GM18502 (cell line): Measurements from ENCODE around the gene BCAS3.

Experiments used
- ATAC-seq: cut with Tn5 transposase; IDR thresholded peaks from one replicate; pipeline ENCODE4 v1.9.1; 2021; ENCODE audit warnings: mild to moderate bottlenecking; ENCODE audit not compliant: unreplicated experiment, poor library complexity

Gene BCAS3

GRCh38 chr17:61047515-61047914 is 369.9 kb downstream of the BCAS3 start:
- no peak for ATAC-seq

GRCh38 chr17:61048376-61049106 is 370.9 kb downstream of the BCAS3 start:
- no peak for ATAC-seq

DNA sequence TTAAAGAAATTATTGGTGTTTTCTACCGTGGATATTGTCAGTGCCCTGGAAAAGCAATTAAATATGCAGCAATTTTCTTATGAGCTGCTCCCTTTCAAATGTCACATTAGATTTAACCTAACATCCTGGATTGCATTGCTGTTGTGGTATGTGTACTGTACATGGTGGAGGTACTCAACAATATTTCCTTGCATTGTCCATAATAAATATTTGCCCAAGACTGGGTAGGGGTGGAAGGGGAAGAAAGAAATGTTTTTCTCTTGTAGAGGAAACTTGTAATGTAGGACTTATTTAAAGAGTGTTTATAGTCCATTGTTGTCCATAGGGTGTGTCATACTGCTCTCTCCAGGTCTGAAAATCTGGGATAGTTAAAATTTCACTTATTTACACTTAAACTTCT is 375.8 kb downstream of the BCAS3 start:
- no peak for ATAC-seq

GRCh38 chr17:61054436-61054835 is 376.8 kb downstream of the BCAS3 start:
- no peak for ATAC-seq

- ATAC-seq, result no peak
These were observed 379.6 kb downstream of the BCAS3 start for GRCh38 chr17:61057257-61057656.

- no peak for ATAC-seq
These were observed 380.4 kb downstream of the BCAS3 start for GRCh38 chr17:61058066-61058465.

- ATAC-seq, result no peak
These were observed 385.9 kb downstream of the BCAS3 start for GRCh38 chr17:61063528-61063927.

DNA sequence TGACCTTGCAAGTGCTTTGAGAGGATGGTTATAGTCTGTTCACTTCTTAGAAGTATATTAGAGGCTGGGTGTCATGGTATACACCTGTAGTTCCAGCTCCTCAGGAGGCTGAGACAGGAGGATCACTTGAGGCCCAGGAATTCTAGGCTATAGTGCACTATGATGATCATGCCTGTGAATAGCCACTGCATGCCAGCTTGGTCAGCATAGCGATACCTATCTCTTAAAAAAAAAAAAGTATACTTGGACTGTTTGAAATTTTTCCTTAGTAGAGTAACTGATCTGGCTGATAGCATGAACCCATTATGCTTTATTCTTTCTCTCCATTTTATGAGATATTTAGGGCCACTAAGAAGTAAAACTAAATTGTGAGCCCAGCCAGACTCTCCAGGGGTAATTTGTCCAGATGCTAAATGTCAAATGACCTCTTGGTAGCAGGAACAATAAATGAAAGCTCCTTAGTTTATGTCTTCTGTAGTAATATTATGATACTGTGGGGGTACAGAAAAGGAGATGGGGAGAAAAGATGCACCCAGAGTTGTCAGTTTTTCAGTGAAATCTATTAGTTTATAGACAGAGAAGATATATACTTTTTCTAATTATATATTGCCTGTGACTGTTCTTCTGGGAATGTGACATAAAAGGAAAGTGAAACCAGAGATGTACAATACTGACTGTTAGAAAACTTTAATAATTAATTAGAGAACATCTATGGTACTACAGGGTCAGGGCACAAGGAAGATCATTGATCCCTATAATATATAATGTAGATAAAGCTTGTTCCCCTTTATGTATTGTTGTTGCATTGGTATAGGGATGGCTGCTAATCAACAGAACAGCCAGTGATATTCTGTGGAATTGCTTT is 386.7 kb downstream of the BCAS3 start:
- no peak for ATAC-seq

- no peak for ATAC-seq
These were observed 387.7 kb downstream of the BCAS3 start for GRCh38 chr17:61065263-61065773.

DNA sequence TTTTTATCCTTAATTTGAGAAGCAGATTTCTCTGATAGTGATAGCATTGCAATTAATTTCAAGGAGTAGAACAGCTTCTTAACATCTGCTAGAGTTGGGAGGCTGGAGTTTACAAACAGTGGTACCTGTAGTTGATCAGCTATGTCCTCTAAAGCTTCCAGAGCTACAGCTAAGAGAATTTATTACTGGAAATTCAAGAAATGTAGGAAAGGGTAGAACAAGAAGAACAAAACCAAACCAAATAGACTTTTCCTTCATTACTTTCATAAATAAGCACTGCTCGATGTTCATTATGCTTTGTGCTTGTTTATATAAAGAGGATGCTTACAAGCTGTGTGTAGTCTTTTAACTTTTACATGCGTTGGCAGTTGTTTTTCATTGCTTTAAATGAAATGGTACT is 388.4 kb downstream of the BCAS3 start:
- no peak for ATAC-seq

GRCh38 chr17:61070649-61071048 is 393.0 kb downstream of the BCAS3 start:
- no peak for ATAC-seq

- ATAC-seq, result no peak
These were observed 395.0 kb downstream of the BCAS3 start for GRCh38 chr17:61072648-61073047.

DNA sequence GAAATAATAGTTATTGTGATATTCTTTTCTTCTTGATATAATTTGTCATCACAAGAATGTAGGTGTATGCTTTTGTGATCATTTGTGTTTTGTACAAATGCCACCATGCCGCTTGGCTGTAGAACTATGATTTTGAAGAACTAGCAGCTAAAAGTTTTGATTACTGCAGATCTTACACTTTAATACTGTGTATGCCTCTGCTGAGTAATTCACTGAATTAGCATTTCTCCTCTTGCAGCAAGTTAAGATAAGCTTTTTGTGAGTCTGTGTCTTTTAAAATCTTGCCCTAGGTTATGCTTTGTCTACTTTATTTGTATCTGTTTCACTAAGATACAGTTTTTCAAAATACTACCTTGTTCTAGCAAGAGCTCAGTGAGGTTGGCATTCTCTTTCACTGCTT is 395.5 kb downstream of the BCAS3 start:
- ATAC-seq, result no peak

DNA sequence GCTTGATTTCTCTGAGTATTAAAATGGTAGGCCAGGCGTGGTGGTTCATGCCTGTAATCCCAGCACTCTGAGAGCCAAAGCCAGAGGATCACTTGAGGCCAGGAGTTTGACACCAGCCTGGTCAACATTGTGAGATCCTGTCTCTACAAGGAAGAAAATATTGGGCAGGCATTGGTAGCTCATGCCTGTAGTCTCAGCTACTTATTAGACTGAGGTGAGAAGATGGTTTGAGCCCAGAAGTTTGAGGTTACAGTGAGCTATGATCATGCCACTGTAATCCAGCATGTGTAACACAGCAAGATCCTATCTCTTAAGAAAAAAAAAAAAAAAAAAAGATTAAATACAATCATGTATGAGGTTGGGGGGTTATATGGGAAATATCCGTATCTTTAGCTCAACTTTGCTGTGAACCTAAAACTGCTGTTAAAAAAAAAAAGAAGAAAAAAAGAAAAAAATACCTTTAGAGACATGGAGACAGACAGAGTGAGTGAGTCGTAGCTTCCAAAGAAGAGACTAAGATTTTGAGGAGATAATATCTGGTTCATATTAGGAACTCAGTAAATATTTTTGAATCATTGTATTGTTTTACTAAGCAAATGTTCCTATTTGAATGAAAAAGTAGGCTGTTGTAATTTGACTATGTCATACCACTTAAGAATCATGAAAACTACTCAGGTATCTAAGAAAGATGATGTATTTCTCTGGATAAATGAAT is 396.3 kb downstream of the BCAS3 start:
- ATAC-seq, result no peak

DNA sequence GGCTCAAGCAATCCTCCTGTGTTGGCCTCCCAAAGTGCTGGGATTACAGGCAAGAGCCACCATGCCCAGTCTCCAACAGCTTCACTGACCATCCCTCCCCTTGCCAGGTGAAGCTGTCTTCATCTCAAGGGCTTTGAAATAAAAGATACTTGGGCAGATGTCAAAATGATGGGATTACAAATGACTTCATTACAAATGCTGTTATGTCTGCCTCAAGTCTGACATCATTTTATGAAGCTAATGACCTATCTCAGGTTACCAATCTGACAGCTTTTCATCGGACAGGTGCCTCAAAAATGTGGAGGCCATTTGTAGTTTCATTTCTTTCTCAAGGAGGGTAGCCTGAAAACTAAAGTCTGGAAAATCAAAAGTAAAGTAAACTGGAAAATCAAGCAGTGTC is 398.3 kb downstream of the BCAS3 start:
- ATAC-seq, result no peak

GRCh38 chr17:61076621-61077031 is 399.0 kb downstream of the BCAS3 start:
- no peak for ATAC-seq

DNA sequence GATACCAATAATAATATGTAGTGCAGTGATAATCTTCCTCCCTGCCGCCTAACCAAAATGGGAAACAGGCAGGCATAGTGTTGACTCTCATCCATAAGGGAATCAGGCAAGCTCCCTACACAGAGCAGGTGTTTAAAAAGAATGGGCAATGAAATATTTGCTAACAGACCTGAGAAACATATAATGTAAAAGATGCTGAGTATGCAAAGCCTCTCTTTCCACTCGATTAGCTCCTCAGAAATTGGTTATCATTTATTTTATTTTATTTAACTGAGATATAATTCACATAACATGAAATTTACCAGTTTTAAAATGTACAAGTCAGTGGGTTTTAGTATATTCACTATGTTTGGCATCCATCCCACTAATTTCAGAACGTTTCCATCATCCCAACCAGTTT is 404.3 kb downstream of the BCAS3 start:
- no peak for ATAC-seq

GRCh38 chr17:61084260-61084659 is 406.6 kb downstream of the BCAS3 start:
- ATAC-seq, result no peak

DNA sequence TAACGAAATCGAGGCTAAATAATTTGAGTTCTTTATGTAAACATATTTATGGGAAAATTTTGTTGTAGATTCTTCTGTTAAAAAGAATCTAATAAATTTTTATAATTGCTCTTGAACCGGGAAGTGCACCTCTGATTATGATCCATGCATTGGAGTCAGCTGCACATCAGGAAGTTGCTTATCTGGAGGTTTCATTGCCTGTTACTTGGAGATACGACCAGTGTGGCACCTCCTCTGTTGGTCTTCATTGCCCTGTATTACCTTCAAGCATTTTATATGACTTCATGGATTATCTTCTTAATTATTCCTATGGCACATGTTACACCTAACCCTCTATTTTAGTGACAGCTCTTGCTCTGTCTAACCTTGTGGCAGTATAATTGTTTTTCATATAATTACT is 409.4 kb downstream of the BCAS3 start:
- no peak for ATAC-seq

- ATAC-seq, result no peak
These were observed 410.9 kb downstream of the BCAS3 start for GRCh38 chr17:61088556-61088955.

- no peak for ATAC-seq
These were observed 413.4 kb downstream of the BCAS3 start for GRCh38 chr17:61091096-61091495.
